Neuronal stem cell (in vitro differentiated cells): ENCODE data around the gene KRT75.

Experiments used
- DNase-seq: peaks from one replicate; pipeline ENCODE4 v3.0.0-alpha.2; 2013; ENCODE audit warnings: low spot score
- H2AFZ ChIP-seq: one replicate; pipeline ENCODE4 v1.6.1; 2013; ENCODE audit warnings: mild to moderate bottlenecking, low read length, inconsistent platforms
- H2AK5ac ChIP-seq: 2 replicates; pipeline ENCODE4 v1.6.1; 2013; ENCODE audit warnings: low read depth, mild to moderate bottlenecking, inconsistent platforms, low read length, moderate library complexity, mixed read lengths
- H2BK120ac ChIP-seq: 2 replicates; pipeline ENCODE4 v1.6.1; 2013; ENCODE audit warnings: low read depth, mild to moderate bottlenecking, inconsistent platforms, low read length, moderate library complexity, mixed read lengths
- H2BK12ac ChIP-seq: one replicate; pipeline ENCODE4 v1.6.1; 2013; ENCODE audit warnings: low read length, inconsistent platforms
- H2BK15ac ChIP-seq: 2 replicates; pipeline ENCODE4 v1.6.1; 2013; ENCODE audit warnings: mild to moderate bottlenecking, low read length, inconsistent platforms, mixed read lengths
- H2BK5ac ChIP-seq: one replicate; pipeline ENCODE4 v1.6.1; 2013; ENCODE audit warnings: inconsistent platforms, mild to moderate bottlenecking, low read length, moderate library complexity
- H3K14ac ChIP-seq: one replicate; pipeline ENCODE4 v1.6.1; 2013; ENCODE audit warnings: low read length, inconsistent platforms
- H3K18ac ChIP-seq: 2 replicates; pipeline ENCODE4 v1.6.1; 2013; ENCODE audit warnings: low read length, inconsistent platforms
- H3K23ac ChIP-seq: 2 replicates; pipeline ENCODE4 v1.6.1; 2013; ENCODE audit warnings: low read depth, mild to moderate bottlenecking, mixed read lengths, low read length, inconsistent platforms; ENCODE audit not compliant: poor library complexity
- H3K27ac ChIP-seq: replicated peaks from 3 replicates; pipeline ENCODE4 v1.5.1; 2013; ENCODE audit warnings: low read length, inconsistent platforms
- H3K27me3 ChIP-seq, 3 experiments: 2 replicates each; pipeline ENCODE4 v1.6.1; 2013; ENCODE audit warnings: low read length in 3 of 3, mild to moderate bottlenecking in 2 of 3, inconsistent platforms in 1 of 3, low read depth in 1 of 3, mixed read lengths in 1 of 3, moderate library complexity in 1 of 3; ENCODE audit not compliant: control insufficient read depth in 3 of 3, insufficient read depth in 3 of 3
- H3K36me3 ChIP-seq, 2 donors: replicated peaks in 1 of 2; 2 replicates each; pipeline ENCODE4 v1.6.1; 2013; ENCODE audit warnings: low read length in 2 of 2; ENCODE audit not compliant: control insufficient read depth in 2 of 2, insufficient read depth in 2 of 2
- H3K4ac ChIP-seq: 2 replicates; pipeline ENCODE4 v1.6.1; 2013; ENCODE audit warnings: inconsistent platforms, mild to moderate bottlenecking, low read length, moderate library complexity
- H3K4me1 ChIP-seq, 2 donors: 1 replicate in 1 of 2; 2 replicates in 1 of 2; pipeline ENCODE4 v1.6.1; 2013; ENCODE audit warnings: low read length in 2 of 2, low read depth in 1 of 2; ENCODE audit not compliant: control insufficient read depth in 2 of 2, insufficient read depth in 1 of 2
- H3K4me2 ChIP-seq: one replicate; pipeline ENCODE4 v1.6.1; 2013; ENCODE audit warnings: mild to moderate bottlenecking, low read length, inconsistent platforms; ENCODE audit not compliant: insufficient read depth, poor library complexity, severe bottlenecking
- H3K4me3 ChIP-seq, 2 donors: 2 replicates each; pipeline ENCODE4 v1.5.1; 2013; ENCODE audit warnings: low read length in 2 of 2, mild to moderate bottlenecking in 2 of 2, inconsistent platforms in 1 of 2, moderate library complexity in 1 of 2
- H3K79me1 ChIP-seq: one replicate; pipeline ENCODE4 v1.6.1; 2013; ENCODE audit warnings: low read depth, mild to moderate bottlenecking, inconsistent platforms, low read length, moderate library complexity
- H3K9ac ChIP-seq: one replicate; pipeline ENCODE4 v1.6.1; 2013; ENCODE audit warnings: mild to moderate bottlenecking, low read depth, low read length, inconsistent platforms; ENCODE audit not compliant: poor library complexity
- H3K9me3 ChIP-seq, 2 donors: replicated peaks in 1 of 2; 2 replicates each; pipeline versions ENCODE3 to v1.6.1; 2013; ENCODE audit warnings: low read length in 2 of 2, mild to moderate bottlenecking in 2 of 2, inconsistent platforms in 1 of 2, low read depth in 1 of 2, mixed read lengths in 1 of 2, moderate library complexity in 1 of 2; ENCODE audit not compliant: control insufficient read depth in 2 of 2, insufficient read depth in 1 of 2
- H4K8ac ChIP-seq: one replicate; pipeline ENCODE4 v1.6.1; 2013; ENCODE audit warnings: low read depth, mild to moderate bottlenecking, inconsistent platforms, low read length, moderate library complexity
- H4K91ac ChIP-seq: one replicate; pipeline ENCODE4 v1.6.1; 2013; ENCODE audit warnings: low read length, low read depth, mild to moderate bottlenecking, inconsistent platforms; ENCODE audit not compliant: poor library complexity
- WGBS, 2 donors: extraction: QIAGEN DNeasy Blood & Tissue Kit; methylation state at CpG; one replicate each; pipeline ENCODE4 v1.1.7; 2013; ENCODE audit warnings: missing lambda C conversion rate in 2 of 2, mixed read lengths in 1 of 2; ENCODE audit not compliant: insufficient read length in 2 of 2, insufficient replicate concordance in 1 of 2; ENCODE audit errors: extremely low coverage in 2 of 2; 5-methylcytosine and 5-hydroxymethylcytosine counted together

KRT75 gene

GRCh38 chr12:52382854-52383253 lies 51.3 kb downstream of the KRT75 start:
- no peak overlapping the region for H3K18ac ChIP-seq
- no peak overlapping the region for H2AFZ ChIP-seq
- no peak overlapping the region for H3K9ac ChIP-seq
- no peak overlapping the region for H2BK120ac ChIP-seq
- H2BK15ac ChIP-seq = no peak overlapping the region
- no peak overlapping the region for H4K91ac ChIP-seq
- H3K4me3 ChIP-seq = no peak overlapping the region
- H3K36me3 ChIP-seq = no peaks in the 10 kb centered on the region
- peaks cover 0 to 5% (median 0%) of the 10 kb centered on the region in 3 experiments for H3K27me3 ChIP-seq
- H3K4ac ChIP-seq = no peak overlapping the region
- H3K4me1 ChIP-seq = no peaks in the 10 kb centered on the region
- no peak overlapping the region for H3K4me2 ChIP-seq
- DNase-seq = no peak
- no peak overlapping the region for H2AK5ac ChIP-seq
- no peak overlapping the region for H3K14ac ChIP-seq
- H3K27ac ChIP-seq = no peak overlapping the region
- no peak overlapping the region for H2BK12ac ChIP-seq
- no peaks in the 10 kb centered on the region for H3K9me3 ChIP-seq
- no peaks in the 10 kb centered on the region for H3K79me1 ChIP-seq
- no peak overlapping the region for H3K23ac ChIP-seq
- WGBS, 2 donors = no CpG with 5 or more reads among the region's 2 CpGs
- no peak overlapping the region for H2BK5ac ChIP-seq
- no peak overlapping the region for H4K8ac ChIP-seq

DNA sequence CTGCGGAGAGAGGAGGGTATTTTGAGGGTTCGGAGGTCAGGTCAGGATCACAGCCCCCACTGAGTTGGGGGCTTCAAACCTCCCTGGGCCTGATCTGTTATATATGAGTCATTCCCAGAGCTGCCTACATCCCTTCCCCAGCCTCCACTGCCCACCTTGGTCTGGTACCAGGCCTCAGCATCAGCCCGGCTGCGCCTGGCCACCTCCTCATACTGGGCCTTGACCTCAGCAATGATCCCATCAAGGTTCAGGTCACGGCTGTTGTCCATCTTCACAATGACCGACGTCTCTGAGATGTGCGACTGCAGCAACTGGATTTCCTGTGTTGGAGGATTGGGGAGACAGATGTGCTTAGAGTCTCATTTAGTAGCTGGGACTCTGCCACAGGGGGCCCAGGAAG lies 53.0 kb downstream of the KRT75 start:
- Histone ChIP-seq H3K36me3 (no peaks in the 10 kb centered on the region), H2BK15ac (no peak overlapping the region), H3K27ac (no peak overlapping the region), H2AK5ac (no peak overlapping the region), H3K4me3 (no peak overlapping the region), H2AFZ (no peak overlapping the region), H3K27me3 (peaks cover 0 to 5% (median 0%) of the 10 kb centered on the region in 3 experiments), H3K9ac (no peak overlapping the region), H3K4ac (no peak overlapping the region), H2BK12ac (no peak overlapping the region), H2BK5ac (no peak overlapping the region), H3K4me1 (no peaks in the 10 kb centered on the region), H3K14ac (no peak overlapping the region), H3K18ac (peak overlapping the region; percentile 25), H4K91ac (no peak overlapping the region), H3K23ac (no peak overlapping the region), H4K8ac (no peak overlapping the region), H2BK120ac (no peak overlapping the region), H3K79me1 (no peaks in the 10 kb centered on the region), H3K4me2 (no peak overlapping the region), H3K9me3 (no peaks in the 10 kb centered on the region)
- DNase-seq = no peak
- no CpG with 5 or more reads among the region's 8 CpGs for WGBS, 2 donors

DNA sequence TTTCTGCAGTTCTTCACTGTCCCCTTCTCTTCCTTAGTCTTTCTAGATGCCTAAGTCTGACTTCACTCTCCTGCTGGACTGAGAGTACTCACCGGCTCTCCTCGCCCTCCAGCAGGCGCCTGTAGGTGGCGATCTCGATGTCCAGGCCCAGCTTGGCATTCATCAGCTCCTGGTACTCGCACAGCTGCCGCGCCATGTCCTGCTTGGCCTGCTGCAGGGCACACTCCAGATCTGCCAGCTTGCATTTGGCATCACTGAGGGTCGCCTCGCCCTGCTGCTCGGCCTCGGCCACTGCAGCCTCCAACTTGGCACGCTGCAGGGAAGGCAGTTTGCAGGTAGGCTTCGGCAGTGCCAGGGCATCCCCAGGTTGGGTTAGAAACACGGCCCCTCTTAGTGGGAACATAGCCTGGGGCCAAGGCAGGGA lies 53.9 kb downstream of the KRT75 start:
- Histone ChIP-seq H3K79me1 (no peaks in the 10 kb centered on the region), H3K4ac (no peak overlapping the region), H3K27ac (no peak overlapping the region), H3K14ac (peak overlapping the region; percentile 92), H2BK15ac (no peak overlapping the region), H4K91ac (peak overlapping the region; percentile 16), H3K4me1 (no peaks in the 10 kb centered on the region), H2BK5ac (no peak overlapping the region), H4K8ac (no peak overlapping the region), H3K36me3 (no peaks in the 10 kb centered on the region), H2BK12ac (peak overlapping the region; percentile 68), H3K9me3 (no peaks in the 10 kb centered on the region), H3K4me2 (no peak overlapping the region), H2AK5ac (peak overlapping the region; percentile 69), H3K23ac (peak overlapping the region; percentile 38), H3K9ac (no peak overlapping the region), H3K4me3 (no peak overlapping the region), H2BK120ac (no peak overlapping the region), H3K18ac (peak overlapping the region; percentile 58), H3K27me3 (peaks cover 0 to 5% (median 0%) of the 10 kb centered on the region in 3 experiments), H2AFZ (no peak overlapping the region)
- WGBS, 2 donors = no CpG with 5 or more reads among the region's 15 CpGs
- no peak for DNase-seq

- no CpG with 5 or more reads among the region's 6 CpGs for WGBS, 2 donors
- Histone ChIP-seq H4K8ac (no peak overlapping the region), H3K9me3 (no peaks in the 10 kb centered on the region)
These were observed 54.6 kb downstream of the KRT75 start for GRCh38 chr12:52379536-52379935.

More at GRCh38 chr12:52379536-52379935, 54.6 kb downstream of the KRT75 start:
- H3K4me2 ChIP-seq = no peak overlapping the region
- no peaks in the 10 kb centered on the region for H3K79me1 ChIP-seq
- DNase-seq = no peak
- H3K14ac ChIP-seq = no peak overlapping the region
- H3K4me1 ChIP-seq = no peaks in the 10 kb centered on the region
- no peak overlapping the region for H2BK15ac ChIP-seq
- H3K23ac ChIP-seq = no peak overlapping the region
- H3K27me3 ChIP-seq = peaks cover 0 to 5% (median 0%) of the 10 kb centered on the region in 3 experiments
- no peak overlapping the region for H3K18ac ChIP-seq
- no peak overlapping the region for H4K91ac ChIP-seq
- H2AK5ac ChIP-seq = no peak overlapping the region
- H3K9ac ChIP-seq = no peak overlapping the region
- H3K4me3 ChIP-seq = no peak overlapping the region
- no peak overlapping the region for H3K4ac ChIP-seq
- H3K27ac ChIP-seq = no peak overlapping the region
- H2AFZ ChIP-seq = no peak overlapping the region
- no peak overlapping the region for H2BK120ac ChIP-seq
- no peaks in the 10 kb centered on the region for H3K36me3 ChIP-seq
- H2BK12ac ChIP-seq = no peak overlapping the region
- no peak overlapping the region for H2BK5ac ChIP-seq
